ENCODE data around the gene CWC25.

Gene CWC25

DNA sequence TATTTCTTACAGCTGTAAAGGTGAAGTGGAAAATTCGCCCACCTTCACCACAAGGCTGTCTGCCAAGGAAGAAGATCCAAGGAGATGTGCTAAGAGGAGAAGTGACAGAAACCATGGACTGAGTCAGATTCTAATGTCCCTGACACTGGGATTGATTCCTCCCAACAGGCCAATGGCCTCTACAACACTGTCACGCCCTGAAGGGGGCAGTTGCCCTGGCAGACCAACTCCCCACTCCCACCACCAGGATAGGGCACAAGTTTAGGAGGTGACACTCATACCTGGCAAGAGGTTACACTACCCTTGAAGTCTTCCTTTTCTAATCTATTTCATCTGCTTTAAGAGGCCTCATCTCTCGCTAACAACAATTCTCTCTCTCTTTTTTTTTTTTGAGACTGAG is 41.9 kb downstream of the CWC25 start:
- H3K4me3 ChIP-seq (replicated peaks; ENCODE audit: low read depth, low read length), result no peak overlapping the region
- TF ChIP-seq, protein P1, sequence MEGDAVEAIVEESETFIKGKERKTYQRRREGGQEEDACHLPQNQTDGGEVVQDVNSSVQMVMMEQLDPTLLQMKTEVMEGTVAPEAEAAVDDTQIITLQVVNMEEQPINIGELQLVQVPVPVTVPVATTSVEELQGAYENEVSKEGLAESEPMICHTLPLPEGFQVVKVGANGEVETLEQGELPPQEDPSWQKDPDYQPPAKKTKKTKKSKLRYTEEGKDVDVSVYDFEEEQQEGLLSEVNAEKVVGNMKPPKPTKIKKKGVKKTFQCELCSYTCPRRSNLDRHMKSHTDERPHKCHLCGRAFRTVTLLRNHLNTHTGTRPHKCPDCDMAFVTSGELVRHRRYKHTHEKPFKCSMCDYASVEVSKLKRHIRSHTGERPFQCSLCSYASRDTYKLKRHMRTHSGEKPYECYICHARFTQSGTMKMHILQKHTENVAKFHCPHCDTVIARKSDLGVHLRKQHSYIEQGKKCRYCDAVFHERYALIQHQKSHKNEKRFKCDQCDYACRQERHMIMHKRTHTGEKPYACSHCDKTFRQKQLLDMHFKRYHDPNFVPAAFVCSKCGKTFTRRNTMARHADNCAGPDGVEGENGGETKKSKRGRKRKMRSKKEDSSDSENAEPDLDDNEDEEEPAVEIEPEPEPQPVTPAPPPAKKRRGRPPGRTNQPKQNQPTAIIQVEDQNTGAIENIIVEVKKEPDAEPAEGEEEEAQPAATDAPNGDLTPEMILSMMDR (IDR thresholded peaks at IDR 0.05; ENCODE audit: low read depth, low read length, missing control alignments), result no peak
- DNase-seq (ENCODE audit: extremely low read depth, low read depth), result no peak

DNA sequence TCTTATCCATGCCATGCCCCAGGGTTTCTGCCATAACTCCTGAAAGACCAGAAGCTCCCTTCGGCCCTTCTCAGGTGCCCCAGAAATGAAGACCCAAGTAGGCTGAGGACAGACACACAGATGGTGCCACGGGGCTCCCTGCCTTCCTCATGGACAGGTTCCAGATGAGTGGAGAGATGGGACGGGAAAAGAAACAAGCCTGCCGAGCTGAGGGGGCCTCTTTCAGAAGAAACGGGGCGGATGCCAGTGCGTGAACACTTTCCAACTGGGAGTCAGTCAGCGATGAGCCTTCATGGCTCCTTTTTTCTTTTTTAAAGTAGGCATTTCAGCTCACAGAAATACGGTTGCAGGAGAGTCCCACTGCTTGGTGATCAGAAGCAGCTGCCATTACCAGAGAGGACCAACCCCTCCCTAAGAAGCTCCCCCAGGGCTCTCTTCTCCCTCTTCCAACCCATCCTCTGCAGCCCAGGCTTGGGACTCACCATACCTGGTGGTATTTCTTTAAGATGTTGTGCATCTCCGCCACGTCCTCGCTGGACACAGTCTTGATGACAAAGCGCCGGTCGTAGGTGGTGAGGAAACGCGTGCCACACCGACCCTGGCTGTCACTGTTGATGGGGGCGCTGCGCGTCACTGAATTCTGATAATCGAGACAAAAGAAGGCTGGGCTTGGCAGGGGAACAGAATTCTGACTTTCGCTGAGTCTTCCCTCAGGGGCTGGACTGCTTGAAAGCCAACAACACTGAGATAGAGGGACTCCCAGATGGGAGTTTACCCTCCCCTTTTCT is 45.0 kb downstream of the CWC25 start:
- no peak for DNase-seq (ENCODE audit: extremely low read depth, low read depth)
- no peak overlapping the region for H3K4me3 ChIP-seq (replicated peaks; ENCODE audit: low read depth, low read length)
- TF ChIP-seq, protein P1 (IDR thresholded peaks at IDR 0.05; ENCODE audit: low read depth, low read length, missing control alignments), result no peak

DNA sequence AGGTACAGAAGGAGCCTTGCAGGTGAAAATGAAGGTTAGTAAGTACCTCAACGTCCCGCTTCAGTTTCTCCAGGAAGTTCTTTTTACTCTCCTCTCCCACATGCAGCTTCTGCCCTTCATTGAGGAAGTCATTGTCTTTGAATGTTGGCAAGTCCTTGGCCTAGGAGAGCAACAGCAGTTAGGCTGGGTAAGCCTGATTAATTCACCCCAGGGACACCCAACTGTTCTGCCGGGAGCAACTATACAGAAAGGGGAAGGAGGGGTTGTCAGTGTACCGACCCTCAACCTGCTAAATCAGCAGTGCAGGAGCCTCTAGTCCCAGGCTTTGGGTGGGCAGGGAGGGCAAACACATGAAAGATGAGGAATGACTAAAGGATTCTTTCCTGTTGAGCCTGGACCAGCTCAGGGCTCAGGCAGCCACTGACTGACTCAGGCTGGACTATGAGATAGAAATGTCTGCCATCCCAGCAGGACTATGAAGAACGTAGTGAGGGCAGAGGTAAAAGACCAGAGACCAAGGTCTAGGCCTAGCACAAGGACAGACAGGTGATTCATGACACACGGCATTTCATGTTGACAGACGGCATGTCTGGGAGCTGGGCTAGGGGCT is 47.4 kb downstream of the CWC25 start:
- no peak for DNase-seq (ENCODE audit: extremely low read depth, low read depth)
- H3K4me3 ChIP-seq (replicated peaks; ENCODE audit: low read depth, low read length), result no peak overlapping the region
- TF ChIP-seq, protein P1 (IDR thresholded peaks at IDR 0.05; ENCODE audit: low read depth, low read length, missing control alignments), result no peak

DNA sequence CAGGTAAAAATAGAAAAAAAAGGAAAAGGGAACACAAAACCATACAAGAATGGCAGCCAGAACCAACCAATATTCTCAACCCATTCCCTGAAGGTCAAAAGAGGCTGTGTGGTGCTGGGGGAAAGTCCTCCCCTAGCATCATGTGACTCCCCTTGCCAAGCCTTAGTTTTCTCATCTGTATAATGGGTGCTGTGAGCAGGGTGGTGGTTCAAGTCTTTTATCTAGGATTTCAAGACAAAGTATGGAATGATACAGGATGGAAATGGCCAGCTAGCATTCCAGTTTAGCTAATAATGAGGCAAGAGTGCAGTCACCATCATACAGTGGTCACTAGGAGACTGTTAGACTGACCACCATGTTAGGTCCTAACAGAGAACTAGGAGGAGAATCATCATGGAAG is 51.9 kb downstream of the CWC25 start:
- DNase-seq (ENCODE audit: extremely low read depth, low read depth), result no peak
- TF ChIP-seq, protein P1 (IDR thresholded peaks at IDR 0.05; ENCODE audit: low read depth, low read length, missing control alignments), result no peak
- H3K4me3 ChIP-seq (replicated peaks; ENCODE audit: low read depth, low read length), result no peak overlapping the region

DNA sequence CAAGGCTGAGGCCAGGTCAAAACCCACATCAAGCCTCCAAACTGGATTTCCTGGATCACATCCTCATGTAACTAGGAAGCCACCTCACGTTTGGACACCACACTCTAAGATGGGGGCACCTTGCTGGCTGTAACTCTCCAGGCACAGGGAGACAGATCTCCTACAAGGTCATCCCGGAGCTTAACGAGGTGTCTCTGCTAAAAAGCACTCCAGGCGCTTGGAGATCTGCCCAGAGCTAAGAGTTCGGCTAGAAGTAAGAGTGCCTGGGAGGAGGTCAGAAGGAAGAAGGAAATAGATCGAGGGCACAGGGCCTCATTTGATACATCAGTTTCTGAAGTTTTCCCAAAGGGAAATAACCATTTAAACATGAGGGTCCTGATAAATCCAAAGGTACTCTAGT is 56.7 kb downstream of the CWC25 start:
- no peak for DNase-seq (ENCODE audit: extremely low read depth, low read depth)
- TF ChIP-seq, protein P1 (IDR thresholded peaks at IDR 0.05; ENCODE audit: low read depth, low read length, missing control alignments), result no peak
- H3K4me3 ChIP-seq (replicated peaks; ENCODE audit: low read depth, low read length), result no peak overlapping the region

DNA sequence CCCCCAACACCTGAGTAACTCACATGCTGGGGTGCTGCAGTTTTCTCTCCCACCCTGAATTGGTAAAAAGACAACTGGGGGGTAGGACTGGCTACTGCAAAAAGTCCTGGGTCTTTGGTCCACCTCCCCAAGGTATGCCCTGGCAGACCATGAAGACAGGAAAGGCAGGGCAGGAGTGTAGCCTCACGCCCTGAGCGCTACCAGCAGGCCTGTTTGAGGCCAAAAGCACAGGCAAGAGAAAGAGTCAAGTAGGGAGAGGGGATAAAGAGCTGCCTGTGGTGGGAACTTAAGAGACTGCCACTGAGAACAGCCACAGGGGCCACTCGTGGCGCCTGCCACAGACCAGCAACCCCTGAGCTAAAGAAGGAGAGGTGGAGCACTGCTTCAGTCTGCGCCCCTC is 58.8 kb downstream of the CWC25 start:
- TF ChIP-seq, protein P1 (IDR thresholded peaks at IDR 0.05; ENCODE audit: low read depth, low read length, missing control alignments), result no peak
- no peak for DNase-seq (ENCODE audit: extremely low read depth, low read depth)
- no peak overlapping the region for H3K4me3 ChIP-seq (replicated peaks; ENCODE audit: low read depth, low read length)

All from HFF-Myc (cell line).